ENCODE measurements around the gene USP17L27. TPM values are rescaled to one million over a fixed set of nuclear protein-coding genes. Genes with fewer than 3 reads are reported as not detected.

The USP17L27 gene
- polyA plus RNA-seq, 3 donors from 2014 or later: not detected

Other genes starting within 250 kb of the USP17L27 start
- gene FAM90A26, start 173.7 kb upstream of the USP17L27 start, polyA plus RNA-seq: not detected
- not detected for gene USP17L10, start 133.5 kb upstream of the USP17L27 start, polyA plus RNA-seq
- gene USP17L11, start 128.7 kb upstream of the USP17L27 start, polyA plus RNA-seq: not detected
- not detected for gene USP17L12, start 124.0 kb upstream of the USP17L27 start, polyA plus RNA-seq
- gene USP17L13, start 119.3 kb upstream of the USP17L27 start, polyA plus RNA-seq: not detected
- gene USP17L15, start 109.8 kb upstream of the USP17L27 start, polyA plus RNA-seq: not detected
- gene USP17L17, start 100.3 kb upstream of the USP17L27 start, polyA plus RNA-seq: not detected
- not detected for gene USP17L18, start 95.5 kb upstream of the USP17L27 start, polyA plus RNA-seq
- gene USP17L19, start 90.8 kb upstream of the USP17L27 start, polyA plus RNA-seq: not detected
- gene USP17L20, start 86.0 kb upstream of the USP17L27 start, polyA plus RNA-seq: not detected
- gene USP17L21, start 81.3 kb upstream of the USP17L27 start, polyA plus RNA-seq: not detected
- not detected for gene USP17L22, start 76.5 kb upstream of the USP17L27 start, polyA plus RNA-seq
- not detected for gene USP17L24, start 19.0 kb upstream of the USP17L27 start, polyA plus RNA-seq
- gene USP17L25, start 14.2 kb upstream of the USP17L27 start, polyA plus RNA-seq: not detected
- not detected for gene USP17L26, start 9.5 kb upstream of the USP17L27 start, polyA plus RNA-seq
- not detected for gene USP17L5, start 4.7 kb upstream of the USP17L27 start, polyA plus RNA-seq
- not detected for gene USP17L28, start 4.7 kb downstream of the USP17L27 start, polyA plus RNA-seq
- gene USP17L29, start 9.5 kb downstream of the USP17L27 start, polyA plus RNA-seq: not detected
- not detected for gene USP17L30, start 19.0 kb downstream of the USP17L27 start, polyA plus RNA-seq
- gene DEFB131A, start 100.3 kb downstream of the USP17L27 start, polyA plus RNA-seq: not detected

All from immature natural killer cell (primary cell).